Measurements from ENCODE around the gene KRT74.

Gene KRT74

GRCh38 chr12:52521175-52521567 is 52.5 kb downstream of the KRT74 start:
- DNase-seq (ENCODE audit: low spot score), result no peak

GRCh38 chr12:52519826-52520662 is 53.6 kb downstream of the KRT74 start, which contains the start of gene KRT5:
KRT5 (minus strand) TSS chr12:52520394; CDS start chr12:52520296, 98 bp downstream.
- no peak for DNase-seq (ENCODE audit: low spot score)

GRCh38 chr12:52519387-52519703 is 54.3 kb downstream of the KRT74 start:
- no peak for DNase-seq (ENCODE audit: low spot score)

GRCh38 chr12:52518574-52519386 is 54.9 kb downstream of the KRT74 start:
- DNase-seq (ENCODE audit: low spot score), result no peak

GRCh38 chr12:52517888-52518287 is 55.8 kb downstream of the KRT74 start:
- DNase-seq (ENCODE audit: low spot score), result no peak

GRCh38 chr12:52517005-52517835 is 56.4 kb downstream of the KRT74 start:
- DNase-seq (ENCODE audit: low spot score), result no peak

- no peak for DNase-seq (ENCODE audit: low spot score)
These were observed 57.5 kb downstream of the KRT74 start for GRCh38 chr12:52515927-52516831.

Data from HuH-7 (cell line).